Omental fat pad (tissue), 4 donors: ENCODE results near the gene RPS26. TPM values are rescaled to one million over a fixed set of nuclear protein-coding genes. Genes with fewer than 3 reads are reported as not detected.
"Not testable (repeated sequence)": the region's sequence is repeated elsewhere in the genome, so short reads cannot be mapped to it uniquely, and the experiment has no call there.

Experiments
- ATAC-seq: fragments of 150-250 bp; one replicate; pipeline ENCODE4 v1.9.1; 2016; ENCODE audit warnings: mild to moderate bottlenecking, moderate library complexity; ENCODE audit not compliant: low FRiP score
- DNase-seq: peaks from one replicate; pipeline ENCODE4 v3.0.0-alpha.2; 2019; ENCODE audit warnings: low spot score
- total RNA-seq, 4 donors: library from RNA; depleted of rRNA; stranded (reverse); fragments of >200 nt; gene quantifications; one replicate each; pipeline ENCODE4 v1.1.0, GENCODE V29; 2016
- TF ChIP-seq, protein P1 (sequence below), 3 donors: fragments of 450-650 bp; IDR thresholded peaks; one replicate each; pipeline ENCODE4 v1.5.1; 2016 to 2017; ENCODE audit warnings: antibody characterized with exemption in 3 of 3, mild to moderate bottlenecking in 3 of 3, moderate library complexity in 2 of 3

RPS26 gene
- total RNA-seq: 1,000 to 10,000 TPM in 2 of 4 donors, 100 to 1,000 TPM in 2; 482 to 1,592 (median 1,024) TPM

DNA sequence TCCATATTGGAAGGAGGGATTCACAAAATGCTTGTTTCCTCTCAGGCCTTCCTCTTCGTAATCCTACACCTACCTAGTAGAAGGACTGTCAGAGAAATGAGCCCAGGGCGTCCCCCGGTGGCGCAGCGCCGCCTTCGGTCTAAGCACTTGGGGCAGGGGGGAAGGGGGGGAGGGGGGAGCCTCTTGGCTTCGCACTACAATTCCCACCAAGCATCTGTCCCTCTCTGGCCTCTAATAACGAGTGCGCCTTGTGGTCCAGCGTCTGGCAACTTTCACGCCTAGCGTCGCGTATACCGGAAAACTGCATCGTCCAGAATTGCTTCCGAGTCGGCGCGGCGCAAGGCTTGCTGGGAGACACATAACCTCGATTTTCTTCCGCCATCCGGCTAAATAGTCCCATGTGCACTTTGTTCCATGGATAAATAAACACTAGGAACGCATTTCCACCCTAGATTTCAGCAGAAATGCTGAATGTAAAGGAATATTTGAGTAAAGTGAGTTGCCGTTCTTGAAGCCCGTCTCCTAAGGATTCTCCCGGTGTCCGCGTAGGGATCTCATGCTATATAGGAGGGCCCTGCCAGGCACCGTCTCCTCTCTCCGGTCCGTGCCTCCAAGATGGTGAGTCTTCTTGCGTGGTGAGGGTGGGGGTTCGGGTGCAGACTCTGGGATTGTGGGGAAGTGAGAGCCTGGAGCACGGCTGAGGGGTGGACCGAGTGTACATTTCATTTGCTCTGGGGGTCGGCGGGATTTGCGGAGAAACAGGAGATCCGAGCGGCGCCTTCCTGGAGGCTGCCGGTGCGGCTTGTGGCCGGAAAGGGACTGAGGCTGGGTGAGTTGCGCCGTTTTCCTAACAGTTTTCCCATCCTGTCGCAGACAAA lies at the start of gene RPS26:
RPS26 (plus strand) TSS at position 367 of the 878 bp plus-strand sequence; CDS start at position 616, 249 bp downstream.
- TF ChIP-seq, protein P1, sequence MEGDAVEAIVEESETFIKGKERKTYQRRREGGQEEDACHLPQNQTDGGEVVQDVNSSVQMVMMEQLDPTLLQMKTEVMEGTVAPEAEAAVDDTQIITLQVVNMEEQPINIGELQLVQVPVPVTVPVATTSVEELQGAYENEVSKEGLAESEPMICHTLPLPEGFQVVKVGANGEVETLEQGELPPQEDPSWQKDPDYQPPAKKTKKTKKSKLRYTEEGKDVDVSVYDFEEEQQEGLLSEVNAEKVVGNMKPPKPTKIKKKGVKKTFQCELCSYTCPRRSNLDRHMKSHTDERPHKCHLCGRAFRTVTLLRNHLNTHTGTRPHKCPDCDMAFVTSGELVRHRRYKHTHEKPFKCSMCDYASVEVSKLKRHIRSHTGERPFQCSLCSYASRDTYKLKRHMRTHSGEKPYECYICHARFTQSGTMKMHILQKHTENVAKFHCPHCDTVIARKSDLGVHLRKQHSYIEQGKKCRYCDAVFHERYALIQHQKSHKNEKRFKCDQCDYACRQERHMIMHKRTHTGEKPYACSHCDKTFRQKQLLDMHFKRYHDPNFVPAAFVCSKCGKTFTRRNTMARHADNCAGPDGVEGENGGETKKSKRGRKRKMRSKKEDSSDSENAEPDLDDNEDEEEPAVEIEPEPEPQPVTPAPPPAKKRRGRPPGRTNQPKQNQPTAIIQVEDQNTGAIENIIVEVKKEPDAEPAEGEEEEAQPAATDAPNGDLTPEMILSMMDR (IDR thresholded peaks at IDR 0.05): no peak
- peak; percentile 97 for ATAC-seq
- peak; percentile 84 for DNase-seq

GRCh38 chr12:55993230-55993853 lies 48.4 kb upstream of the RPS26 start:
- DNase-seq (no peak), ATAC-seq (no peak)
- TF ChIP-seq, protein P1 (IDR thresholded peaks at IDR 0.05): no peak

DNA sequence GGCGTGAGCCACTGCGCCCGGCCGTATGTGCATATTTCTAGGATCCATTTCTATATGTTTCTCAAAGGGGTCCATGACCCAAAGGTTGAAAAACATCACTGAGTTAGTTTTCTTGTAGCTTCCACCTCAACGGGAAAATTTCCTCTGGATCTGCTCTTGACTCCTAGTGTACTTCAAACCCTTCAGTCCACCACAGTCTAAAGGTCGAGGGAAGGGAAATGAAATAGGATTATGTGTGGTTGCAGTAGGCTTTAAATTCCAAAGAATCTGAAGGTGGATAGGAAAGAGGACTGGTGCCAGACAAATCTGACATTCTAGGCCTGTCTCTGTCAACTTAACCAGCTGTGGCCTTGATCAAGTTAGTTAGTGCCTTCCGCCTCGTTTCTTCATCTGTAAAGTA lies 46.4 kb upstream of the RPS26 start:
- DNase-seq (no peak), ATAC-seq (no peak)
- TF ChIP-seq, protein P1 (IDR thresholded peaks at IDR 0.05): no peak

DNA sequence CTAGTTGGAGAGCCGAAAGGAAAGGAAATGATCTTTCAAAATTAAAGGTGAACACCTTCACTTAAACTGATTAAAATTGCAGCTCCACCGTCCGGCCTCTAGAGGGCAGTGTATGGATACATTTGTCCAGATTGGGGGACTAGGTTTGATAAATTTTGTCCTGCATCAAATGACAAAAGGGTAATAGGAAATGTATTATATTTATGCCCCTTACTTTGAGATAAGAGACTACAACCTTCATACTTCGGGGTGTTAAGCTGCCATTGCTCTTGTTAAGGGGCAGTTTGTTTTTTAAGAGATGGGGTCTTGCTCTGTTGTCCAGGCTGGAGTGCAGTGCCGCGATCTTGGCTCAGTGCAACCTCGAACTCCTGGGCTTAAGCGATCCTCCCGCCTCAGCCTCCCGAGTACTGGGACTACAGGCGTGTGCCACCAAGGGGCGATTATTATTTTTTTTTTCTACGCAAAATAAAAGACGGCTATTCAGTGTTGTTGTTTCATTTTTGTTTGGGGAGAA lies 45.5 kb upstream of the RPS26 start:
- no peak for DNase-seq
- TF ChIP-seq, protein P1 (IDR thresholded peaks at IDR 0.05): peak in 1 of 3 donors; percentile 72
- no peak for ATAC-seq

- TF ChIP-seq, protein P1 (IDR thresholded peaks at IDR 0.05): no peak
- ATAC-seq (peak; percentile 98), DNase-seq (peak; percentile 82)
Measured at GRCh38 chr12:55996715-55997534, 44.8 kb upstream of the RPS26 start, which contains the start of gene SUOX. Gene SUOX, plus strand, starts transcription at chr12:55997276. Its CDS starts 4,946 bp downstream, at chr12:56002222.

DNA sequence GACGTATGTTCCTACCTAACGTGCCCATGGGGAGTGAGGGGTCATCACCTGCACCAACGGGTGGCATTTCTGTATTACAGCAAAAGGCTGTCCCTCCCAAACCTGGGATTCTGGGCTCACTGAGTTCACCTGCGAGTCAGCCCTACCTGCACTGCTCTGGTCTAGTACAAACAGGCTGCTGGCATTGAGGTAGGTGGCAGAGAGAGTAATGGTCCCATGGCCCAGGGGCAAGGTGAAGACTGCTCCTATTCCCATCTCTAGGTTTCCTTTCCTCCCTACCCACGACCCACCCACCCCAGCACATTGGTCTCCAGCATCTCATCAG lies 44.2 kb upstream of the RPS26 start:
- TF ChIP-seq, protein P1 (IDR thresholded peaks at IDR 0.05): no peak
- DNase-seq: no peak
- peak; percentile 11 for ATAC-seq

DNA sequence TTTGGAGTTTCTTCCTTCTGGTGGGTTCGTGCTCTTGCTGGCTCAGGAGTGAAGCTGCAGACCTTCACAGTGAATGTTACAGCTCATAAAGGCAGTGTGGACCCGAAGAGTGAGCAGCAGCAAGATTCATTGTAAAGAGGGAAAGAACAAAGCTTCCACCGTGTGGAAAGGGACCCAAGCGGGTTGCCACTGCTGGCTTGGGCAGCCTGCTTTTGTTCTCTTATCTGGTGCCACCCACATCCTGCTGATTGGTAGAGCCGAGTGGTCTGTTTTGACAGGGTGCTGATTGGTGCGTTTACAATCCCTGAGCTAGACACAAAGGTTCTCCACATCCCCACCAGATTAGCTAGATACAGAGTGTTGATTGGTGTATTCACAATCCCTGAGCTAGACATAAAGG lies 42.2 kb upstream of the RPS26 start:
- not testable (repeated sequence) for DNase-seq, ATAC-seq

GRCh38 chr12:55999999-56000540 lies 41.6 kb upstream of the RPS26 start:
- not testable (repeated sequence) for DNase-seq

More at GRCh38 chr12:55999999-56000540, 41.6 kb upstream of the RPS26 start:
- not testable (repeated sequence) for ATAC-seq
